Measurements from ENCODE around the gene RNF130. TPM values are rescaled to one million over a fixed set of nuclear protein-coding genes. Genes with fewer than 3 reads are reported as not detected.

Gene RNF130
- total and polyA plus RNA-seq, 2 experiments from 2014 or later: 69.6 to 83.0 TPM

- peak in 1 of 2 donors; percentile 22 for DNase-seq (ENCODE audit: low read depth in 1 of 2, low spot score in 1 of 2)
- Histone ChIP-seq H3K36me3 (no peaks in the 10 kb centered on the region), H3K4me1 (ENCODE audit: low read depth) (peaks cover 6% of the 10 kb centered on the region), H3K9me3 (ENCODE audit: low read depth) (no peaks in the 10 kb centered on the region), H3K27me3 (no peaks in the 10 kb centered on the region), H3K4me3 (no peak overlapping the region), H3K27ac (no peak overlapping the region)
- no peak for TF ChIP-seq CTCF (IDR thresholded peaks at IDR 0.05; ENCODE audit: low read depth, low read length)
These were observed 13.3 kb upstream of the RNF130 start for GRCh38 chr5:180084638-180085561.

- Histone ChIP-seq H3K27me3 (no peaks in the 10 kb centered on the region), H3K36me3 (no peaks in the 10 kb centered on the region), H3K4me3 (no peak overlapping the region), H3K9me3 (ENCODE audit: low read depth) (no peaks in the 10 kb centered on the region), H3K4me1 (ENCODE audit: low read depth) (peaks cover 6% of the 10 kb centered on the region), H3K27ac (no peak overlapping the region)
- DNase-seq (ENCODE audit: low read depth in 1 of 2, low spot score in 1 of 2): no peak
- TF ChIP-seq CTCF (IDR thresholded peaks at IDR 0.05; ENCODE audit: low read depth, low read length): no peak
These were observed 12.0 kb upstream of the RNF130 start for GRCh38 chr5:180083529-180084060.

- no peak overlapping the region for H3K27ac ChIP-seq
- no peak overlapping the region for H3K4me3 ChIP-seq
- peaks cover 6% of the 10 kb centered on the region for H3K4me1 ChIP-seq (ENCODE audit: low read depth)
- no peaks in the 10 kb centered on the region for H3K36me3 ChIP-seq
- TF ChIP-seq CTCF (IDR thresholded peaks at IDR 0.05; ENCODE audit: low read depth, low read length): no peak
- no peaks in the 10 kb centered on the region for H3K27me3 ChIP-seq
- no peaks in the 10 kb centered on the region for H3K9me3 ChIP-seq (ENCODE audit: low read depth)
- no peak for DNase-seq (ENCODE audit: low read depth in 1 of 2, low spot score in 1 of 2)
These were observed 11.3 kb upstream of the RNF130 start for GRCh38 chr5:180082633-180083420.

DNA sequence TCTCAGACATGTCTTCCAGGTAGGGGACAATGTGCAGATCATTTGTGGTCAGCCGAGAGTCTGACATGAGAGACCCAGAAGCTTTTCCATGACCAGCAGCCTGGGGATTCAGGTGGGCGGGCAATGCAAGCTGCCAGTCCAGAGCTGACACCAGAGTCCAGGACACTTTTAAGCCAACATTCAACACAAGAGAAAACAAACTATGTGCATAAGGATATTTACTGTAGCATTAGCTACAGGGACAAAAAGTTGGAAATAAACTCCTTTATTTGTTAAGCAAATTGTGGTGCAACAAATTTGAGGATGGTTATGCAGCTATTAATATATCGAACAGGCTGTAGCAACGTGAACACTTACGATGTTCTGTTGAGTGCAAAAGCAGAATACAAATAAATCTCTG, 9.9 kb upstream of the RNF130 start:
- H3K4me3 ChIP-seq: no peak overlapping the region
- H3K9me3 ChIP-seq (ENCODE audit: low read depth): no peaks in the 10 kb centered on the region
- no peak for TF ChIP-seq CTCF (IDR thresholded peaks at IDR 0.05; ENCODE audit: low read depth, low read length)
- no peak overlapping the region for H3K27ac ChIP-seq
- H3K27me3 ChIP-seq: no peaks in the 10 kb centered on the region
- H3K4me1 ChIP-seq (ENCODE audit: low read depth): peaks cover 6% of the 10 kb centered on the region
- no peaks in the 10 kb centered on the region for H3K36me3 ChIP-seq
- no peak for DNase-seq (ENCODE audit: low read depth in 1 of 2, low spot score in 1 of 2)

DNA sequence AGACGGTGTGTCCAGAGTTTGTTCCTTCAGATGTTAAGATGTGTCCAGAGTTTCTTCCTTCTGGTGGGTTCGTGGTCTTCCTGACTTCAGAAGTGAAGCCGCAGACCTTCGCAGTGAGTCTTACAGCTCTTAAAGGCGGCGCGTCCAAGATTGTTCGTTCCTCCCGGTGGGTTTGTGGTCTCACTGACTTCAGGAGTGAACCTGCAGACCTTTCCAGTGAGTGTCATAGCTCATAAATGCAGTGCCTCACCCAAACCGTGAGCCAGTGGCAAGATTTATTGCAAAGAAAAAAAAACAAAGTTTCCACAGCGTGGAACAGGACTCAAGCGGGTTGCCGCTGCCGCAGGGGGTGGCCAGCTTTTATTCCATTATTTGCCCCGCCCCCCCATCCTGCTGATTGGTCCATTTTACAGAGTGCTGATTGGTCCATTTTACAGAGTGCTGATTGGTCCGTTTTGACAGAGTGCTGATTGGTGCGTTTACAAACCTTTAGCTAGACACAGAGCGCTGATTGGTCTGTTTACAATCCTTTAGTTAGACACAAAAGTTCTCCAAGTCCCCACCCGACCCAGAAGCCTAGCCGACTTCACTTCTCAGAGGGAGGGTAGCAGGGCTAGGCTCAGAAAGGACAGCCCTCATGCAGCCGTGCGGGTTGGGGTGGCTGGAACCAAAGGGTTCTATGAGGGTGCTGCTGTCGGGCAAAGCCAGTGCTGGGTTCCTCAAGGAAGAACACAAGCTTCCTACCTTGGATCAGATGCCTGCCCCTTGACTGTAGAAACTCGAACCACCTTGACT, 9.1 kb upstream of the RNF130 start:
- Histone ChIP-seq H3K4me1 (ENCODE audit: low read depth) (peaks cover 6% of the 10 kb centered on the region), H3K36me3 (no peaks in the 10 kb centered on the region), H3K9me3 (ENCODE audit: low read depth) (no peaks in the 10 kb centered on the region), H3K27ac (no peak overlapping the region), H3K27me3 (no peaks in the 10 kb centered on the region), H3K4me3 (no peak overlapping the region)
- TF ChIP-seq CTCF (IDR thresholded peaks at IDR 0.05; ENCODE audit: low read depth, low read length): no peak
- DNase-seq (ENCODE audit: low read depth in 1 of 2, low spot score in 1 of 2): no peak
